WTC11 (cell line): ENCODE measurements around the gene NDUFA13. TPM values are rescaled to one million over a fixed set of nuclear protein-coding genes. Genes with fewer than 3 reads are reported as not detected.

ENCODE experiments used
- ATAC-seq: fragments of 200-7000 bp; cut with Tn5 transposase; 2 replicates; pipeline ENCODE4 v1.10.0; 2021; ENCODE audit warnings: mild to moderate bottlenecking, moderate library complexity
- CTCF ChIA-PET: fragments of 300-600 bp; sonication (Branson Sonifier 250); formaldehyde crosslinking; loops from one replicate; lab custom pipeline; 2021; ENCODE audit warnings: antibody characterized with exemption; lab: Charles Lee
- POLR2A ChIA-PET: fragments of 350-600 bp; sonication (Branson Sonifier 250); formaldehyde crosslinking; loops from one replicate; lab custom pipeline; 2021; ENCODE audit warnings: antibody characterized with exemption; lab: Charles Lee
- DNase-seq: peaks from one replicate; pipeline ENCODE4 v3.0.0; 2021; ENCODE audit warnings: low spot score
- H3K27ac Mint-ChIP-seq: 2 replicates; pipeline ENCODE4 v1.8.0; 2021; ENCODE audit warnings: mixed read lengths
- H3K27me3 Mint-ChIP-seq: 2 replicates; pipeline ENCODE4 v1.8.0; 2021; ENCODE audit warnings: low read depth, mild to moderate bottlenecking, moderate library complexity, mixed read lengths
- H3K36me3 Mint-ChIP-seq: 2 replicates; pipeline ENCODE4 v1.8.0; 2021; ENCODE audit warnings: mixed read lengths
- H3K4me1 Mint-ChIP-seq: 2 replicates; pipeline ENCODE4 v1.8.0; 2022; ENCODE audit warnings: mixed read lengths
- H3K4me3 Mint-ChIP-seq: 2 replicates; pipeline ENCODE4 v1.8.0; 2021; ENCODE audit warnings: mild to moderate bottlenecking, moderate library complexity, mixed read lengths
- H3K9me3 Mint-ChIP-seq: 2 replicates; pipeline ENCODE4 v1.8.0; 2021; ENCODE audit warnings: mixed read lengths
- AFF4 ChIP-seq: sonication (generic); formaldehyde crosslinking; IDR thresholded peaks from 2 replicates; pipeline ENCODE4 v1.8.1; 2023; ENCODE audit warnings: mild to moderate bottlenecking, missing genetic modification reagents, borderline replicate concordance
- ATF2 ChIP-seq: sonication (generic); formaldehyde crosslinking; IDR thresholded peaks from 2 replicates; pipeline ENCODE4 v1.8.1; 2022; ENCODE audit warnings: low read depth, missing genetic modification reagents, borderline replicate concordance
- CTCF ChIP-seq: fragments of 200-600 bp; IDR thresholded peaks from 2 replicates; pipeline ENCODE4 v1.8.0; 2022; ENCODE audit warnings: antibody characterized with exemption
- ELF4 ChIP-seq: sonication (generic); formaldehyde crosslinking; IDR thresholded peaks from 2 replicates; pipeline ENCODE4 v1.8.1; 2022; ENCODE audit warnings: low read depth, mild to moderate bottlenecking, moderate library complexity, missing genetic modification reagents
- EMX1 ChIP-seq: fragments of 250-450 bp; sonication (Bioruptor Pico); IDR thresholded peaks from 2 replicates; pipeline ENCODE4 v1.8.0; 2021; ENCODE audit warnings: mild to moderate bottlenecking
- ESRRA ChIP-seq: sonication (generic); formaldehyde crosslinking; IDR thresholded peaks from 2 replicates; pipeline ENCODE4 v1.8.1; 2022; ENCODE audit warnings: mild to moderate bottlenecking, missing genetic modification reagents, borderline replicate concordance
- IRF1 ChIP-seq: sonication (generic); formaldehyde crosslinking; IDR thresholded peaks from 2 replicates; pipeline ENCODE4 v1.8.0; 2023; ENCODE audit warnings: missing genetic modification reagents
- JUN ChIP-seq: sonication (generic); formaldehyde crosslinking; IDR thresholded peaks from 2 replicates; pipeline ENCODE4 v1.8.0; 2023; ENCODE audit warnings: mild to moderate bottlenecking, missing genetic modification reagents
- KAT7 ChIP-seq: sonication (generic); formaldehyde crosslinking; IDR thresholded peaks from 2 replicates; pipeline ENCODE4 v1.8.1; 2023; ENCODE audit warnings: missing genetic modification reagents, mild to moderate bottlenecking, borderline replicate concordance
- MAX ChIP-seq: sonication (generic); formaldehyde crosslinking; IDR thresholded peaks from 2 replicates; pipeline ENCODE4 v1.8.0; 2022; ENCODE audit warnings: mild to moderate bottlenecking, missing genetic modification reagents
- NFATC4 ChIP-seq: fragments of 250-450 bp; sonication (Bioruptor Pico); IDR thresholded peaks from 2 replicates; pipeline ENCODE4 v1.9.0; 2021; ENCODE audit warnings: mild to moderate bottlenecking
- SMAD3 ChIP-seq: sonication (generic); formaldehyde crosslinking; IDR thresholded peaks from 2 replicates; pipeline ENCODE4 v1.8.0; 2022; ENCODE audit warnings: missing genetic modification reagents, mild to moderate bottlenecking, borderline replicate concordance
- TEAD1 ChIP-seq: sonication (generic); formaldehyde crosslinking; IDR thresholded peaks from 2 replicates; pipeline ENCODE4 v1.8.0; 2022; ENCODE audit warnings: mild to moderate bottlenecking, missing genetic modification reagents
- USF1 ChIP-seq: sonication (generic); formaldehyde crosslinking; IDR thresholded peaks from 2 replicates; pipeline ENCODE4 v1.8.0; 2022; ENCODE audit warnings: mild to moderate bottlenecking, missing genetic modification reagents
- USF2 ChIP-seq: sonication (generic); formaldehyde crosslinking; IDR thresholded peaks from 2 replicates; pipeline ENCODE4 v1.8.1; 2023; ENCODE audit warnings: mild to moderate bottlenecking, missing genetic modification reagents, moderate library complexity
- ZNF263 ChIP-seq: sonication (generic); formaldehyde crosslinking; IDR thresholded peaks from 2 replicates; pipeline ENCODE4 v1.8.1; 2022; ENCODE audit warnings: low read depth, mild to moderate bottlenecking, moderate library complexity, missing genetic modification reagents
- total RNA-seq: library from RNA; stranded (reverse); gene quantifications from 3 replicates; pipeline ENCODE4 v1.2.3, GENCODE V29; 2021

NDUFA13 gene
- total RNA-seq, 1 experiment from 2014 or later = 519 TPM

GRCh38 chr19:19566306-19566705, 50.3 kb downstream of the NDUFA13 start:
- Mint-ChIP-seq H3K9me3 (peaks cover 12% of the 10 kb centered on the region), H3K4me1 (no peaks in the 10 kb centered on the region), H3K4me3 (no peak overlapping the region), H3K36me3 (peaks cover 11% of the 10 kb centered on the region), H3K27ac (no peak overlapping the region), H3K27me3 (no peaks in the 10 kb centered on the region)
- DNase-seq (no peak), ATAC-seq (no peak)
- TF ChIP-seq NFATC4 (CRISPR knock-in tag) (no peak), SMAD3 (no peak), TEAD1 (CRISPR knock-in tag) (no peak), JUN (no peak), AFF4 (CRISPR knock-in tag) (no peak), ELF4 (CRISPR knock-in tag) (no peak), ZNF263 (CRISPR knock-in tag) (no peak)
- CTCF ChIA-PET = interaction anchor here (0.9 kb wide), 1 partner anchor 34 kb away, joined by 3 read pairs; no protein-coding TSS in a partner anchor
- POLR2A ChIA-PET = no interaction called here

- peaks cover 11% of the 10 kb centered on the region for H3K36me3 Mint-ChIP-seq
- no peak overlapping the region for H3K27ac Mint-ChIP-seq
- no peak overlapping the region for H3K4me3 Mint-ChIP-seq
- ATAC-seq (no peak), DNase-seq (no peak)
- CTCF ChIA-PET = interaction anchor here (0.5 to 2.4 kb wide), 5 partner anchors 13 to 36 kb away, joined by 3 to 13 read pairs (median 5); no protein-coding TSS in a partner anchor
- no peaks in the 10 kb centered on the region for H3K4me1 Mint-ChIP-seq
- H3K27me3 Mint-ChIP-seq = no peaks in the 10 kb centered on the region
- TF ChIP-seq KAT7 (CRISPR knock-in tag) (no peak), ATF2 (no peak), MAX (CRISPR knock-in tag) (no peak), NFATC4 (CRISPR knock-in tag) (no peak), USF1 (CRISPR knock-in tag) (no peak), EMX1 (no peak), ESRRA (no peak), CTCF (no peak), USF2 (no peak), IRF1 (CRISPR knock-in tag) (no peak)
- POLR2A ChIA-PET = no interaction called here
- H3K9me3 Mint-ChIP-seq = peaks cover 12% of the 10 kb centered on the region
Measured at GRCh38 chr19:19567391-19567790, 51.4 kb downstream of the NDUFA13 start.
